Measurements from ENCODE around the gene PHEX. TPM values are rescaled to one million over a fixed set of nuclear protein-coding genes. Genes with fewer than 3 reads are reported as not detected.

PHEX gene
- total RNA-seq, 1 donor from 2014 or later, result 7.6 TPM

Other genes starting within 250 kb of the PHEX start
- gene MBTPS2, start 192.7 kb upstream of the PHEX start, total RNA-seq, result 9.8 and 10.4 TPM in 2 replicates
- 1.7 and 2.0 TPM in 2 replicates for gene YY2, start 176.3 kb upstream of the PHEX start, total RNA-seq
- gene SMS, start 91.6 kb upstream of the PHEX start, total RNA-seq, result 143 TPM in 2 replicates
- not detected in 2 replicates for gene CBLL2, start 240.6 kb downstream of the PHEX start, total RNA-seq

All from activated T-helper 2 cell treated with anti-CD3 and anti-CD28 coated beads, Interferon-gamma antibody, Interleukin-2, Interleukin-4, amounts not matched to agents 10 μg/mL and 5 μg/mL and 100 μg/mL, durations not matched to agents 14 hours and 24 hours and 36 hours (primary cell).